Inferior parietal cortex (tissue), 1 donor: ENCODE results near the gene SEMA4G.

Experiments used
- DNase-seq: peaks from one replicate; pipeline ENCODE4 v3.0.0-alpha.2; 2016; ENCODE audit errors: extremely low spot score

Gene SEMA4G, protein sequence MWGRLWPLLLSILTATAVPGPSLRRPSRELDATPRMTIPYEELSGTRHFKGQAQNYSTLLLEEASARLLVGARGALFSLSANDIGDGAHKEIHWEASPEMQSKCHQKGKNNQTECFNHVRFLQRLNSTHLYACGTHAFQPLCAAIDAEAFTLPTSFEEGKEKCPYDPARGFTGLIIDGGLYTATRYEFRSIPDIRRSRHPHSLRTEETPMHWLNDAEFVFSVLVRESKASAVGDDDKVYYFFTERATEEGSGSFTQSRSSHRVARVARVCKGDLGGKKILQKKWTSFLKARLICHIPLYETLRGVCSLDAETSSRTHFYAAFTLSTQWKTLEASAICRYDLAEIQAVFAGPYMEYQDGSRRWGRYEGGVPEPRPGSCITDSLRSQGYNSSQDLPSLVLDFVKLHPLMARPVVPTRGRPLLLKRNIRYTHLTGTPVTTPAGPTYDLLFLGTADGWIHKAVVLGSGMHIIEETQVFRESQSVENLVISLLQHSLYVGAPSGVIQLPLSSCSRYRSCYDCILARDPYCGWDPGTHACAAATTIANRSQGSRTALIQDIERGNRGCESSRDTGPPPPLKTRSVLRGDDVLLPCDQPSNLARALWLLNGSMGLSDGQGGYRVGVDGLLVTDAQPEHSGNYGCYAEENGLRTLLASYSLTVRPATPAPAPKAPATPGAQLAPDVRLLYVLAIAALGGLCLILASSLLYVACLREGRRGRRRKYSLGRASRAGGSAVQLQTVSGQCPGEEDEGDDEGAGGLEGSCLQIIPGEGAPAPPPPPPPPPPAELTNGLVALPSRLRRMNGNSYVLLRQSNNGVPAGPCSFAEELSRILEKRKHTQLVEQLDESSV

DNA sequence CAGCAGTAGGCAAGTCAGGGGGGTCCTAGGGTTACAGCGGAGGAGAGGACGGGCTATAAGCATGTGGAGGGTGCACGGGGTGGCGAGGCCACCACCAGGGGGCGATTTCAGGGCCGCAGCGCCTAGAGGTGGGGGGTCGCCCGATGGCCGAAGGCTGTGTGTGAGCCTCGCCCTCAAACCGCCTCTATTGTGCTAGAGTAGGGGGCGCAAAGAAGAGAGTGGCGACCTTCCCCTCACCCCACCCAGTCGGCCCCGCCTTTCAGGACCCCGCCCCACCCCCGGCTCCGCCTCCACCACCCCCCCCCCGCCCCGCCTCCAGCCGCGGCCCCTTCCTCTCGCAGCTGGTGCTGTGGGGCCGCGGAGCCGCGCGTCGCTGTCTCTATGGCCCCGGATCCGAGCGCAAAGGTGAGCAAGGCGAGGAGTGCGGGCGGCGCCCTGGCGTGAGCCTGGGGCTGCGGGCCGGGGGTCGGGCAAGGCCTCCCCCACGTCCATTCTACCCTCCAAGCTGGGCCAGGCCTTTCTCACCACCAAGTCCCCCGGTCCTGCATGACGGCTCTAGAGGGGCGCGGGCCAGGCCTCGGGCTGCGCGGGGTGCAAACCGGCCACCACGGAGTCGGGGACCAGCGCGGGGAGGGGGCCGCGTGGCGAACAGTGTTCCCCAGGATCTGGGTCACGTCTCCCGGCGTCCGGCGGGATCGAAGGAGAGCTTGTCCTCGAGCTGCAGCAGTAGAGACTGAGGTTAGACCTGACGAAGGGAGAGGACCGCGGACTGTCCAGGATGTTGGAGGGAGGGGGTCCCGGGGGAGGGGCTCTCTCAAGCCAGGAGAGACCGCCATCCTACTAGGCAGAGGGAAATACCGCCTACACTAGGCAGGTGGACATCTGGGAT, at the start of gene SEMA4G:
Gene SEMA4G (plus strand): TSS at position 318 of the 889 bp plus-strand sequence. CDS start 3,409 bp downstream, outside the sequence.
- DNase-seq, result no peak

- no peak for DNase-seq
Observed at GRCh38 chr10:100923580-100923979, 45.7 kb upstream of the SEMA4G start.

- no peak for DNase-seq
Observed at GRCh38 chr10:100927266-100927665, 42.0 kb upstream of the SEMA4G start.

GRCh38 chr10:100928039-100928438, 41.3 kb upstream of the SEMA4G start:
- no peak for DNase-seq

DNA sequence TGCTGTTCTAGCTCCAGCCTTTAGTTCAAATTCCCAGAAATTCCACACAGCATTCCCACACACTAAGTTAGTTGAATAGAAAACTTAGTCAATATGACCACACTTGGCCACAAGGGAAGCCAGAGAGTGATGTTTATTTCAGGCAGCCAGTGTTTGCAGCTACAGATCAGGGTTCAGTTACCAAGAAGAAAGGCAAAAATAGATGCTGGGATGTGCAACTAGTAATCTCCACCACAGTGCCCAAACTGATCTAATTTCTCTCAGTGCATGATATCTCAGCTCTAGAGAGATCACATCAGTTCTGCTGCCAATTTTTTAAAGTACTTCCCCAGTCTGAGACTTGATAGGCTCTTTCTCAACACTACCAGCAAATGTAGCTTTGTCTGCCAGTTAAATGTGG, 38.9 kb upstream of the SEMA4G start:
- no peak for DNase-seq

DNA sequence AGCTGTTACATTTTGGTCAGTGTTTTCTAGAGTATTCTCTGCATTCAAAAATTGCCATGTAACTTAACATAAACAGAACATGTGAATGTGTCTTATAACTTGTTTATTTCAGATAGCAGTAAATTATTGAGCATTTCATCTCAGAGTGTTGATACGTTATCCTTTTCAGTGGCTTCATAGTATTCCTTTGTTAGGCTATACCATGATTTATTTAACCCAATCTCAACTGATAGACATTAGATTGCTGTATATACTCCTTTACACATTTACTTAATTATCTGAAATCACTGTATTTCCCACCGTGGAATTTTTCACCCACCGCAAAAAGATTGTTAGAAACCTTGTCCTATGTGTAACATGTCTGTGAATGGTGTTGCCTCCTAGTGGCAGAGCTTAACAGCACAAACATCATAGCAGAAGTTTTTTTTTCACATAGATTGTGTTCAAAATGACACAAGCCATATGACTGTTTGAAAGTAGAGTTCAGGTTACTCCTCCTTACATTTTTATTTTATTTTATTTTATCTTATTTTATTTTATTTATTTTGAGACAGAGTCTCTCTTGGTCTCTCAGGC, 35.1 kb upstream of the SEMA4G start:
- DNase-seq, result no peak

DNA sequence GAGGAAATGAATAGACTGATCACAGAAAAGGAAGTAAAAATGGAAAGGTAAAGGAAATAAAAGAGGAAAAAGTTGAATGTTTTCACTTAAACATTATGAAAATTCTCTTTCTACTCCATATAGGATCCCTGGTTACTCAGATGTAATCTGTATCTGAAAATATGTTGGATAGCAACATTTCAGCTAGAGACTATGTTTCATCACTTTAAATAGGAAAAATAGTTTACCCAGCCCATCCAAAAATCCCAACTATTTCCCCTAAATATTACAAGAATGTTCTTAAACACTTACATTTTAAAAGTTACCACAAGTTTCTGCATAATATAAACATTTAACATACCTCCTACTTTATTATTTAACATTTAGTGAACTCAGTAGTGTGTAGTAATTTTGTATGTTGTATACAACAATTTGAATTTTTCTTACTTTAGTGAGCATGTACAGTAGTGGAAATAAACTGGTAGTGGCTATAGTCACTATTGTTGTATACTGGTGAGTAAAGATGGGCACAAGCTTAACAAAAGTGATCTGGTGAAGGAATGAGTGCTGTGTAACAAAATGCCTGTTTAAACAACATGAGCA, 29.4 kb upstream of the SEMA4G start:
- no peak for DNase-seq

DNA sequence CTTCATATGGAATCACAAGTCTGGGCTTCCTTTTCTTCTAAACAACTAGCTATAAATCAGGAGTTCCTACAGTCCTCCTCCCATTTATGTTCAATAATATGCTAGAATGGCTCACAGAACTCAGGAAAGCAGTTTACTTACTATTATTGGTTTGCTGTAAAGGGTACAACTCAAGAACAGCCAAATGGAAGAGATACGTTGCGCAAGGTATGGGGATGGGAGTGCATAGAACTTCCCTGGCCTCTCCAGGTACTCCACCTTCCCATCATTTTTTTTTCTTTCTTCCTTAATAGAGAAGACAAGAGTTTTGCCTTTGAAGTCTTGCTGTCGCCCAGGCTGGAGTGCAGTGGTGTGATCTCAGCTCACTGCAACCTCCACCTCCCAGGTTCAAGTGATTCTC, 27.1 kb upstream of the SEMA4G start:
- no peak for DNase-seq

DNA sequence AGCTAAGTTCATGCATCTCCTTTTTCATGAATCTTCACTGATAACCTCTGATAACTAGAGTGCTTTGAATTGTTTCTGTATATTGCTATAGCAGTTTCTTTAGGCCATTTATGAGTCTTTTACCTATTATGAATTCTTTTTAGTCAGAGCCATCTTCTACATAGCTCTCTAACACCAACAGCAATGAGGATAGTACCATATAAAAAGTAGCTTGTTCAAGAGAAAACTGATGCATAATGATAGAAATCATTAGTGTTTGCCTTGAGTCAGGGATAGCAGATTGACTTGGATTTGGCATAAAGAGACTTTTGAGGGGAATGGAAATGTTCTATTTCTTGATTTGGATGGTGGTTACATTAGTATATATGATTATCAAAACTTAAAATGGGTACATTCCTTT, 25.8 kb upstream of the SEMA4G start:
- DNase-seq, result no peak

DNA sequence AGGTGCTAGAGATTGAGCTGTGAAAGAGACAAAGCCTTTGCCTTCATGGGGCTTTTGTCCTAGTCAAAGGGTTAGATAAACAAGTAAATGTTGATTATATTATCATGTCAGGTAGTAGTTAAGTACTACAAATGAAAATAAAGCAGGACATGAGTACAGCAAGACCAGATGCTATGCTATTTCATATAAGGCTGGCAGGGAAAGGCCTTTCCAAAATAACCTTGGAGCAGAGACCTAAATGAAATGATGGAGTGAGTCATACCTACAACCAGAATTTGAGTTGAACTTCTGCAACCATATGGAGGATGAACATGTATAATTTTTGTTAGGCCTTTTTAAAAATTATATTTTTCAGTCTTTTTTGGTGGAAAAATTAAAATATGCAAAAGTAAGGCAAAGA, 23.6 kb upstream of the SEMA4G start:
- no peak for DNase-seq

DNA sequence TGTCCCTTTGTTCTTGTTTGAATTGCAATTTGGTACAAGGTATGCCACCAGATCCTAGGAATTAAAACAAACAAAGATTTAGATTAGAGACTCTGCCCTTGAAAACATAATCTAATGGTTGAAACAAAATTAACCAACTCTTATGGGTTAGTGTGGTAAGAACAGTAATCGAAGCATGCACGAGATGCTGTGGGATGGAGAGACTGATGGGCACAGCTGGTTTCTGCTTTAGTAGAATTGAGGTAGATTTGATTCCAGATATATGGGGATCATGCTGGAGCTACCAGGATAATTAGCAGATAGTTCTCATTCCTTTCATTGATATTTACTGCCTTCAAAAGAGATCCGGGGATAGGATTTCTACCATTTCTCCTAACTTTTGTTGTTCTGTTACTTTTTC, 20.4 kb upstream of the SEMA4G start:
- no peak for DNase-seq

DNA sequence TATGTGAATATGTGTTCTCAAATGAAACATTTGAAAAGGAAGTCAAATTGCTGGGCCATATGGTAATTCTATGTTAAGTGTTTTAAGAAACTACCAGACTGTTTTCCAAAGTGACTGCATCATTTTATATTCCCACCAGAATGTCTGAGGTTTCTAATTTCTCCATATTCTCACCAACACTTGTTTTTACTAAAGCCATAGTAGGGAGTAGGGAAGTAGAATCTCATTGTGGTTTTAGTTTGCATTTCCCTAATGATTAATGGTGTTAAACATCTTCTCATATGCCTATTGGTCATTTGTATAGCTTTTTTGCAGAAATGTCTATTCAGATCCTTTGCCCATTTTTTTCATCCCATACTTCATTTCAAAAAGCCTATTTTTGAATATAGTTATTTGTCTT, 9.1 kb upstream of the SEMA4G start:
- DNase-seq, result no peak

- no peak for DNase-seq
Observed at GRCh38 chr10:100962351-100963080, 6.8 kb upstream of the SEMA4G start.

- no peak for DNase-seq
Observed at GRCh38 chr10:100963826-100964225, 5.5 kb upstream of the SEMA4G start.

- DNase-seq, result no peak
Observed at GRCh38 chr10:100965820-100966219, 3.5 kb upstream of the SEMA4G start.

GRCh38 chr10:100966887-100967286, 2.4 kb upstream of the SEMA4G start:
- no peak for DNase-seq

- DNase-seq, result no peak
Observed at GRCh38 chr10:100967332-100967731, 2.0 kb upstream of the SEMA4G start.

GRCh38 chr10:100968062-100968736, 1.1 kb upstream of the SEMA4G start:
- DNase-seq, result no peak

DNA sequence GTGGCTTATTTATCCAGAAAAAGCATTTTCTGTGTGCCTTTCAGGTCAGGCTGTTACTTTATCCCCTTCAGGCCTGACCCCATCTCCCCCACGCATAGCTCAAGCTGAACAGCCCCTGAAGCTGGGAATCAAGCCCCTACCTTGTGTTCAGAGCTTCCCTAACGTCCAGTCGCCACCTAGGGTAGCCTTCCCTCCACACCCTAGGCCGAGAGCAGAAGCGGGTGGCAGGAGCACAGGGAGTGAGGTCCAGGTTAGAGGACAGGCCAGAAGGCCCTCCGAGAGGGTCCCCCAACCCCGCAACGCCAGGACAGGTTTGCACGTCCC, 479 bp upstream of the SEMA4G start:
- DNase-seq, result no peak
